NCI-H345 treated with DMSO at 0.1 percent for 48 hours (cell line): Measurements from ENCODE around the gene CCDC61.
A peak's percentile ranks its signal among the peaks of the same experiment; 100 is the strongest.

ENCODE experiments used
- DNase-seq: peaks from one replicate; lab custom pipeline; 2025; ENCODE audit not compliant: unreplicated experiment; lab: John Stamatoyannopoulos, UW

CCDC61 gene

DNA sequence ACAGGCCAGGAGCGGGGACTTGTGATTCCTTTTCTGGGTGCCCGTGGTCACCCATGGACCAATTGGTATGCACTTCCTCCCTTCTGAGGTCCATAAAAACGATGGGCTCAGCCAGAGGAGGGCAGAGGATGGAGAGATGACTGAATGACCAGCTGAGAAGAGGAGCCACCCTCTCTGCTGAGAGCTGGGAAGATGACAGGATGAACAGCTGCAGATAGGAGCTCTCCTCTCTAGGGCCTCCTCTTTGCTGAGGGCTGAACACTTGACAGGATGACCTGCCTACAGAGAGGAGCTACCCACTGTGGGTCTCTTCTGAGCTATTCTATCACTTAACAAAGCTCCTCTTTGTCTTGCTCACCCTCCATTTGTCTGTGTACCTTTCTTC is 41.5 kb downstream of the CCDC61 start:
- no peak for DNase-seq

DNA sequence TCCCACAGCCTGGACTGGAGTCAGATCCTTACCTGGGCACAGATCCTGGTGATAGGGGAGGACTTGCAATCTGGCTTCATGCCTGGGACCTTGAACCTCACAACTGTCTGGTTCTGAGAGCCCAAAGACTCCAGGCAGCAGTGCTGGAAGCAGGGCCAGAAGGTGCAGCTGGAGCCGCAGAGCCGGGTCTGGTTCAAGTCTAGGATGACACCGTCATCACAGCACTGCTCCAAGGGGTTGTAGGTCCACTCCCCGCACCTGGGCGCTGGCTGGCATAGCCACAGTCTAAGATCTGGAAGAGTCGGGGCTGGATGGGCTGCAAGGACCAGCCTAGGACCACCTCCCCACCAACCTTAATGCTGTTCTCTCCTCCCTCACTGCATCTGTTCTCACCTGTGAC is 44.9 kb downstream of the CCDC61 start:
- DNase-seq, result no peak

DNA sequence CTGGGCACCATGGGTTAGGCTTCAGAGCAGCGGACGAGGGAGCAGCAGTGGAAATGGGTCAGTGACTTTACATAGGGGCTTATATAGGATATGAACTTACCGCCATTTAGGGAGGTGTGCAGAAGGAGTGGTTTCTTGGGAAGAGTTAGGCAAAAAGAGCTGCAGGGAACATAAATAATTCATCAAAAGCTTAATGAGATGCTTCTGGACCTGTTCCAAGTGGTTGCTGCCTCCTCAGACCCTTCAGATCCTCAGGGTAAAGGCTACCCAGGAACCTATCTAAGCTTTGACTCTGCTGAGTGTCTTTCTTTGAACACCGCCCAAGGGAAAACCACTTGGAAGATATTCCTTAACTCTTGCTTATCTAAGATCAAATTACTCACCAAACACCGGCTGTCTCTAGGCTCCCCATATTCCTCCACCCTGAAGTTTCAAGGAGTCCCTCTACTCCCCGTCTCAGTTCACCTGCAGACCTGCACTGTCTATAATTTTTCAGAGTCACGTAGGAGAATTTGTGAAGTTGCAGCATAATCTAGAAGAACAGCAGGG is 45.8 kb downstream of the CCDC61 start, which contains the start of gene IGFL4:
Gene IGFL4 (minus strand): TSS at position 51 of the 549 bp plus-strand sequence. CDS start 40 bp downstream, at position 11.
- DNase-seq, result peak; percentile 4

DNA sequence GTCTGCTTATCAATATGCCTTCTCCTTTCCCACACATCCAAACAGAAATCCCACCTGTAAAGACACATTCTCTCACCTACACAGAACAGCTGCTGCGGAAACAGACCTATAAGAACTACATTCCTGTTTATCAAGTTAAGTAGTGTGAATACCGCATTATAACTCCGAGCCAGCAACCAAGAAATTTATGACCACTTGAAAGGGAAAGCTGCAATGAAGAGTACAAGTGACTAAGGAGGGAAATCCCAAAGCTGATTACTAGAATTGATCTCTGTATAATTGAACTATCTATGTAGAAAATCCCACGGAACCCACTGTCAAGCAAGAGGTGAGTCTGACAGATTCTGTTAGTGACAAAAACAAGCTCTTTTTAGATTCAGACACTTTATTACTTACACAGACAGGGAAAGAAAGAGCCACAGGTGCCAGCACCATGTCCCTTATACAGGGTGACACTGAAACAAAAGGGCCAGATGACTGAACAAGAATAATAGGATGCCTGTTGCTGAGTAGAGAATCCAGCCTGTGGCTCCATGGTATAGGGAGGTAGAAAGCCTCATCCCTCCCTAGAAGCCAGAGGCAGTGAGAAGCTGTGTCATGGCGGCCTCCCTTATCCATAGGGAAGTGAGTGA is 47.1 kb downstream of the CCDC61 start:
- no peak for DNase-seq

DNA sequence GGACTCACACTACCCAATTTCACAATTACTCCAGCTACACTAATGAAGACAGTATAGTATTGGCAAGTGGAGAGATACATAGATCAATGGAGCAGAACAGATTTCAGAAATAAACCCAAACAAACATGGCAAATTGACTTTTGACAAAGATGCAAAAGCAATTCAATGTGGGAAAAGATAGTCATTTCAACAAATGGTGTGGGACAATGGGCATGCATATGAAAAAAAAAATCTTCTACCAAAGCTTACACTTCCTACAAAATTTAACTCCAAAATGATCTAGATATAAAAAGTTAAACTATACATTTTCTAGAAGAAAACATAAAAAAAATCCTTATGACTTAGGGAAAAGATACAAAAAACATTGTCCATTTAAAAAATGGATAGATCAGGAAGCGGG is 48.3 kb downstream of the CCDC61 start:
- DNase-seq, result no peak

DNA sequence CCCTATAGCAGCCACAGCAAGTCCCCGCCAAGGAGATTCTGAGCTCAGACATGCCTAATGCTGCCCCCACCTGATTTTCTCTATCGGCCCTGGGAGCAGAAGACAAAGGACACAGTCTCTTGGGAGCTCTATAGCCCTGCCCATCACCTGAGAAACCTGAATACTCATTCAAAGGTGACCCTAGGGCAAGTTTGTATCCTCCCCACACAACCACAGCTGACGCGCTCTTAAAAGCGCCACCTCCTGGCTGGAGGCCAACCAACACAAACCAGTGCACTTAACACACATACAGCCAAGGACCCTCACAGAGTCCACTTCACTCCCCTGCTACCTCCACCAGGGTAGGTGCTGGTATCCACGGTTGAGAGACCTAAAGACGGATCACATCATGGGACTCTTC is 54.3 kb downstream of the CCDC61 start:
- DNase-seq, result peak; percentile 28

DNA sequence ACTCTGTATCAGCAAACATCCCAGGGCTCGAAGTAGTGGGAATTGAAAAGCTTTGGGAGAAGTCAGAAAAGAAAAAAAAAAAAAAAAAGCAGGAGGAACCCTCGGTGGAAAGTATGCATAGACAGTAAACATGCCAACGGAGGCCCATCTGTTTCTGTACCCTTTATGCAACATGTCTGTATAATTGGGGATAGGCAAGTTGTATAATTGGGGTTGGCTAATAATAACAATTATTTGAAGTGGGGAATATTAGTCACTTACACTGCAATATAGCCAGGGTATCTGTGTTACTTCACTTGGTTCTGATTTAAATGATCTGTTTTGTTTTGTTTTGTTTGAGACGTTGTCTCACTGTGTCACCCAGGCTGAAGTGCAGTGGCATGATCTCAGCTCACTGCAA is 57.6 kb downstream of the CCDC61 start:
- no peak for DNase-seq

DNA sequence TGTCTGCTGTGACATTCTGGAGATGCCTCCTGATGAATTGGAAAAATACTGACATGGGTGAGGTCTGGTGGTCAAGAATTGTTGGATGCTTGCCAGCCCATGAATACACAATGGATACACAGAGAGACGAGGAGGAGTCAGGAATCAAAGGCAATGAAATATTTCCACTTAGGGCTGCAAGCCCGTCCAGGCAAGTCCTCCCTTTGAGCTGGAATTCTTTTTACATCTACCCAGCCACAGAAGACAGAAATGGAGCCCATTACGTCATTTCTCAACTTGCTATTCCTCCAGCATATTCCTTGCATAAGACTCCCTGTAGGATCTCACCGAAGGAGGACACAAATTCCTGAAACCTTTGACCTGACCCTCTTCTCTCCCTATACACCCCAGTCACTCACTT is 61.3 kb downstream of the CCDC61 start:
- DNase-seq, result peak; percentile 14

DNA sequence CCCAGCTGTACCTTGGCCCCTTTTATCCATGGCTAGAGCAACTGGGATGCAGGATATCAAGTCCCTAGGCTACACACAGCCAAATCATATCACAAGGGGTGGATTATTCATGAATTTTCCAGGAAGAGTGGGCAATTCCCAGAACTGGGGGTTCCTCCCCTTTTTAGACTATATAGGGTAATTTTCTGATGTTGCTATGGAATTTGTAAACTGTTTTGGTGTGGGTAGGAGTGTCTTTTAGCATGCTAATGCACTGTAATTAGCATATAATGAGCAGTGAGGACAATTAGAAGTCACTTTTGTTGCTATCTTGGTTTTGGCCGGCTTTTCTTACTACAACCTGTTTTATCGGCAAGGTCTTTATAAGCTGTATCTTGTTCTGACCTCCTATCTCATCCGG is 63.5 kb downstream of the CCDC61 start:
- DNase-seq, result no peak

DNA sequence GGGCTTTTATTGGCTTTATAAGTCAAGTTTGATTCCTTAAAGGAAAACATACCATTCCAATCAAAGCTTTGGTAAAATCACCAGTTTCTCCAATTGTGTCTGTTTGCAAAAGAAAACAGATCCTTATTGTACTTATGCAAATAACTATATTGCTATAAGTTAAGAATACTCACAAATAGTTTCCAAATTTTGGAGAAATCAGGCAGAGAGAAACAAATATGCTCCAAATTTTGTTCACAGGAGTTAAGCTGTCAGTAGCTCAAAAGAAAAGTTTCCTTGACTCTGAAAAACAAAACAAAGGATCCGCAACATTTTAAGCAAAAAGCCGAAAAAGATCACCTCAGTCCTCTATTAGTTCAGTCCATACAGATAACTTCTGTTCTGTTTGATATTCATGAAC is 64.7 kb downstream of the CCDC61 start:
- DNase-seq, result no peak

DNA sequence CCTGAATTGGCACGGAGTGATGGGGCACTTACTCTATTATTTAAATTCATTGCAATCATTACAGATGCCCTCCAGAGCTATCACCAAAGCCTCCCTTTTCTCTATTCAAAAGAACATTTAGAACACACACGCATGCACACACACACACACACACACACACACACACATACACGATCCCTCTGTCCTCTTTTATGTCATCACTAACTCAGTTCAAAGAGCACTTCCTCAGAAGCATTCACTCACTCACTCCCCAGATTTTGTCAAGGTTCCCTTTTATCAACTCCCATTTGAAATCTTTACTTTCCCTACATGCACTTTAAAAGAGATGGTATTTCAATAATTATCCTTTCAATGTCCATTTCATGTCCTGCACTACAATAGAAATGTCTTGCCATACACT is 67.9 kb downstream of the CCDC61 start:
- DNase-seq, result no peak

DNA sequence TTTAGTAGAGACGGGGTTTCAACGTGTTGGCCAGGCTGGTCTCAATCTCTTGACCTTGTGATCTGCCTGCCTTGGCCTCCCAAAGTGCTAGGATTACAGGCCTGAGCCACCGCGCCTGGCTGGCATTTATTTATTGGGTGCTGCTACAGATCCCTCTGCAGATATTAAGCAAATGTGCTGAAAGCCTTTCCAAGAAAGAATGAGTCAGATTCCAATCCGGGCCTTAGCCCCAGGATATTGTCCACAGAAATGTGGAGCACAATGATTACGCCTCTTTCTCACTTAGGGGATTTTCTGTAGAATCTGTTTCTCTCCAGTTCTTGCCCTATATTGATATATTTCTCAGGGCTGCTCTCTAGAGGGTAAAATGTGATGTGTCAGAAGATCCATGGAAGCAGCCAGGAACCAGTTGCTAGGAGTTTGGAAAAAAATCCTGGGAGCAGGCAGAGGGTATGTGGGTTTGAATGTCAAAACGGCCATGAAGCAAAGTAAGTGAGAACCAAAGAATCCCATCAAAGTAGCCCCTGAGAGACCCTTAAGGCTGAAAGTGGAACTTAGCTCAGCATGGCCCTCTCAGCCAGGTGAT is 70.3 kb downstream of the CCDC61 start:
- no peak for DNase-seq

DNA sequence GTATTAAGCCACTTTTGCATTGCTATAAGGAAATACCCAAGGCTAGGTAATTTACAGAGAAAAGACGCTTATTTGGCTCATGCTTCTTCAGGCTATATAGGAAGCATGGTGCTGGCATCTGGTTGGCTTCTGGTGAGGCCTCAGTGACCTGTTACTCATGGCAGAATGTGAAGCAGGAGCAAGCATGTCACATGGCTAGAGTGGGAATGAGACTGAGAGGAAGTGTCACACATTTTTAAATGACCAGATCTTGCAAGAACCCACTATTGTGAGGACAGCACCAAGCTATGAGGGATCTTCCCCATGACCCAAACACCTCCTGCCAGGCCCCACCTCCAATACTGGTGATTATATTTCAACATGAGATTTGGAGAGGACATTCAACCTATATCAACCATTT is 71.2 kb downstream of the CCDC61 start:
- no peak for DNase-seq

DNA sequence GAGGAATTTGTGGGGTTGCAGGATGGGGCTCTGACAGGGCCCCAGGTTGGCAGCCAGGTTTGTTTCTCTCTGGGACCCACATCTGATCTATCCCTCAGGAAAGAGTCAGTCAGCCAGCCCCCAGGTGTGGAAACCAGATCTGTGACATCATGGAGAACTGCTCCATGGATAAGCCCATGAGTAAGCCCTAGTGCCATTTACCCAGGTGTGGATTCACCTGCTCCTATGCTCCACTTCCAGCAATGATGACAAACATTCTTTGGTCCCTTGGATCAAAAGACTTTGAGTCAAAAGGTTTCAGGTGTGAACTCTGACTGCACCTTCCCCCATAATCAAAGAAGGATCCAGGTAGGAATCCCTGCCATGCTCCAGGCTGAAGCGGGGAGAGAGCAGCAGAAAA is 72.4 kb downstream of the CCDC61 start:
- DNase-seq, result no peak
